Ishikawa (cell line): Measurements from ENCODE around the gene NEK10.

Source experiments
- CEBPB ChIP-seq: IDR thresholded peaks from 2 replicates; pipeline ENCODE4 v1.6.1; 2012
- CREB1 ChIP-seq: IDR thresholded peaks from 2 replicates; pipeline ENCODE4 v1.6.1; 2012; ENCODE audit warnings: low read depth
- EGR1 ChIP-seq: IDR thresholded peaks from 2 replicates; pipeline ENCODE4 v1.6.1; 2012
- EP300 ChIP-seq: IDR thresholded peaks from 2 replicates; pipeline ENCODE4 v1.6.1; 2012; ENCODE audit warnings: borderline replicate concordance
- FOXM1 ChIP-seq: IDR thresholded peaks from 2 replicates; pipeline ENCODE4 v1.6.1; 2012; ENCODE audit warnings: low read depth, borderline replicate concordance
- NFIC ChIP-seq: IDR thresholded peaks from 2 replicates; pipeline ENCODE4 v1.6.1; 2012
- RAD21 ChIP-seq: IDR thresholded peaks from 2 replicates; pipeline ENCODE4 v1.6.1; 2012; ENCODE audit warnings: low read depth
- TAF1 ChIP-seq: IDR thresholded peaks from 2 replicates; pipeline ENCODE4 v1.6.1; 2012; ENCODE audit warnings: low read depth, mild to moderate bottlenecking
- TCF12 ChIP-seq: IDR thresholded peaks from 2 replicates; pipeline ENCODE4 v1.6.1; 2012; ENCODE audit warnings: low read depth
- TEAD4 ChIP-seq: IDR thresholded peaks from 2 replicates; pipeline ENCODE4 v1.6.1; 2012
- YY1 ChIP-seq: IDR thresholded peaks from 2 replicates; pipeline ENCODE4 v1.6.1; 2012; ENCODE audit warnings: low read depth
- ZBTB7A ChIP-seq: IDR thresholded peaks from 2 replicates; pipeline ENCODE4 v1.6.1; 2012; ENCODE audit warnings: low read depth
- TF ChIP-seq, protein P1 (sequence below): IDR thresholded peaks from 2 replicates; pipeline ENCODE4 v1.6.1; 2012
- TF ChIP-seq, protein P2 (sequence below): IDR thresholded peaks from 2 replicates; pipeline ENCODE4 v1.6.1; 2012
- TF ChIP-seq, protein P3 (sequence below): IDR thresholded peaks from 2 replicates; pipeline ENCODE4 v1.6.1; 2012; ENCODE audit warnings: low read depth, mild to moderate bottlenecking

Gene NEK10

DNA sequence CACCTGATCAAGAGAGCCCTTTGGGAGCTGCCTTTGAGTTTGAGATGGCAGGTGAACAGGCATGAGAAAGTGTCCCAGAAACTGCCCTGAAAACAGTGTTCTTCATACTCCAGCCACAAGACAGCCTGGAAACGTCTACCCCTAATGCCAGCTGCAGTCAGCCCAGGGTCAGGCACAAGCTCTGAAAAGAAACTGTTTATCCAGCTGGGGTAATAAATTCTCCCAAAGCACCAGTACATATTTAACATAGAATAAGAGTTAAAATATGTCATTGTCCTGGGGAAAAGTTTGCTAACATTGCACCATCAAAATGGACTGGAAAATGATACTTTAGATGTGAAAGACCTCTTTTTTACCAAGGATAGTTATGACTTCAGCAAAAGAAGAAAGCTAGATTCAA, 66.3 kb downstream of the NEK10 start:
- TF ChIP-seq CEBPB (no peak), YY1 (no peak), TCF12 (no peak), TEAD4 (no peak), EGR1 (no peak), ZBTB7A (no peak), NFIC (no peak), RAD21 (no peak), EP300 (no peak), CREB1 (no peak), FOXM1 (no peak), TAF1 (no peak)
- TF ChIP-seq, protein P1, sequence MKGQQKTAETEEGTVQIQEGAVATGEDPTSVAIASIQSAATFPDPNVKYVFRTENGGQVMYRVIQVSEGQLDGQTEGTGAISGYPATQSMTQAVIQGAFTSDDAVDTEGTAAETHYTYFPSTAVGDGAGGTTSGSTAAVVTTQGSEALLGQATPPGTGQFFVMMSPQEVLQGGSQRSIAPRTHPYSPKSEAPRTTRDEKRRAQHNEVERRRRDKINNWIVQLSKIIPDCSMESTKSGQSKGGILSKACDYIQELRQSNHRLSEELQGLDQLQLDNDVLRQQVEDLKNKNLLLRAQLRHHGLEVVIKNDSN, result no peak
- TF ChIP-seq, protein P2, sequence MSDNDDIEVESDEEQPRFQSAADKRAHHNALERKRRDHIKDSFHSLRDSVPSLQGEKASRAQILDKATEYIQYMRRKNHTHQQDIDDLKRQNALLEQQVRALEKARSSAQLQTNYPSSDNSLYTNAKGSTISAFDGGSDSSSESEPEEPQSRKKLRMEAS, result no peak
- TF ChIP-seq, protein P3, sequence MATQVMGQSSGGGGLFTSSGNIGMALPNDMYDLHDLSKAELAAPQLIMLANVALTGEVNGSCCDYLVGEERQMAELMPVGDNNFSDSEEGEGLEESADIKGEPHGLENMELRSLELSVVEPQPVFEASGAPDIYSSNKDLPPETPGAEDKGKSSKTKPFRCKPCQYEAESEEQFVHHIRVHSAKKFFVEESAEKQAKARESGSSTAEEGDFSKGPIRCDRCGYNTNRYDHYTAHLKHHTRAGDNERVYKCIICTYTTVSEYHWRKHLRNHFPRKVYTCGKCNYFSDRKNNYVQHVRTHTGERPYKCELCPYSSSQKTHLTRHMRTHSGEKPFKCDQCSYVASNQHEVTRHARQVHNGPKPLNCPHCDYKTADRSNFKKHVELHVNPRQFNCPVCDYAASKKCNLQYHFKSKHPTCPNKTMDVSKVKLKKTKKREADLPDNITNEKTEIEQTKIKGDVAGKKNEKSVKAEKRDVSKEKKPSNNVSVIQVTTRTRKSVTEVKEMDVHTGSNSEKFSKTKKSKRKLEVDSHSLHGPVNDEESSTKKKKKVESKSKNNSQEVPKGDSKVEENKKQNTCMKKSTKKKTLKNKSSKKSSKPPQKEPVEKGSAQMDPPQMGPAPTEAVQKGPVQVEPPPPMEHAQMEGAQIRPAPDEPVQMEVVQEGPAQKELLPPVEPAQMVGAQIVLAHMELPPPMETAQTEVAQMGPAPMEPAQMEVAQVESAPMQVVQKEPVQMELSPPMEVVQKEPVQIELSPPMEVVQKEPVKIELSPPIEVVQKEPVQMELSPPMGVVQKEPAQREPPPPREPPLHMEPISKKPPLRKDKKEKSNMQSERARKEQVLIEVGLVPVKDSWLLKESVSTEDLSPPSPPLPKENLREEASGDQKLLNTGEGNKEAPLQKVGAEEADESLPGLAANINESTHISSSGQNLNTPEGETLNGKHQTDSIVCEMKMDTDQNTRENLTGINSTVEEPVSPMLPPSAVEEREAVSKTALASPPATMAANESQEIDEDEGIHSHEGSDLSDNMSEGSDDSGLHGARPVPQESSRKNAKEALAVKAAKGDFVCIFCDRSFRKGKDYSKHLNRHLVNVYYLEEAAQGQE, result no peak

DNA sequence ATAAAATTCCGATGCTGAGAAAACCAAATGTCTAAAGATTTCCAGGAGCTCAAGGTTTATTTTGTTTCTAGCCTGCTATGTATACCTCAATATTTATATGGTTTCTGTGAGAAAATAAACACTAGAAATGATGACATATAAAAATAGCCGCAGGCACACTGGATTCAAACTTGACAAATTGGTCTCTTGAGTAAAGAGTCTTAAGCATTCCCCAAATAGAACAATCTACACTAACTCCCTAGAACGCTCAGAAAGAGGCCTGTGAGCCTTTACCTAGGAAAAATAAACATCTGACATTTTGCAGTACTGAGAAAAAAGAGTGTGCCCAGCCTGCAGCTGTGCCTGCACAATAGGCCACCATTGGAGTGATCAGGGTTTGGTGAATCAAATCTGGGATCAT, 75.2 kb downstream of the NEK10 start:
- TF ChIP-seq CREB1 (no peak), TEAD4 (no peak), FOXM1 (no peak), RAD21 (no peak), TAF1 (no peak), EGR1 (no peak), YY1 (no peak), TCF12 (no peak), CEBPB (no peak), EP300 (no peak), NFIC (no peak), ZBTB7A (no peak)
- TF ChIP-seq, protein P3, result no peak
- TF ChIP-seq, protein P1, result no peak
- TF ChIP-seq, protein P2, result no peak

DNA sequence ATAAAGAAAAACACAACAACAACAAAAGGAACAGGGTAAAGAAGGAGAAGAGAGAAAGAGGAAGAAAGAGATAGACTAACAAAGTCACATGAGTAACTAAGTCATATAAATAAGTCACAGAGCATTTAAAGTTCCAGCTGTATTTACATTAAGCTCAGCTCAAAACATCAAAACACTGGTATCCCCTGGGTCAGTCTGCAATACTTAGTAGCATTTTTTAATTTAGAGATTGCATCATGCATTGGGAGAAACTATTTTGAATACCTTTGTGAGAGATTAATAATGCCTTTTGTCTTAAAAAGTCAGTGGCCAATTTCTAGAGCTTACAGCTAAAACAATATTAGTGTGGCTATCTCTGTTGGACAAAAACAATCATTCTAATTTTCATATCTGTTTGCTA, 78.4 kb downstream of the NEK10 start:
- TF ChIP-seq NFIC, result no peak
- TF ChIP-seq CEBPB, result no peak
- TF ChIP-seq, protein P3, result no peak
- TF ChIP-seq, protein P2, result no peak
- TF ChIP-seq CREB1, result no peak
- no peak for TF ChIP-seq EGR1
- no peak for TF ChIP-seq YY1
- no peak for TF ChIP-seq FOXM1
- TF ChIP-seq RAD21, result no peak
- no peak for TF ChIP-seq TCF12
- TF ChIP-seq EP300, result no peak
- TF ChIP-seq, protein P1, result no peak
- no peak for TF ChIP-seq TAF1
- no peak for TF ChIP-seq TEAD4
- TF ChIP-seq ZBTB7A, result no peak
